Renal cortex interstitium (tissue), 11 donors: Measurements from ENCODE around the gene MPDZ. TPM values are rescaled to one million over a fixed set of nuclear protein-coding genes. Genes with fewer than 3 reads are reported as not detected.
A peak's percentile ranks its signal among the peaks of the same experiment; 100 is the strongest.

ENCODE experiments used
- DNase-seq, 11 donors: peaks; one replicate each; pipeline ENCODE4 v3.0.0-alpha.2; 2013; ENCODE audit warnings: low read depth in 9 of 11, low spot score in 4 of 11; ENCODE audit errors: extremely low read depth in 1 of 11
- polyA plus RNA-seq, 3 donors: library from polyadenylated mRNA; unstranded; fragments of 120-200 nt; gene quantifications; one replicate each; pipeline ENCODE4 v1.2.1, GENCODE V29; 2013; ENCODE audit not compliant: insufficient read length in 3 of 3

The MPDZ gene
- polyA plus RNA-seq, 3 donors, result 48.5 to 52.2 (median 50.2) TPM

DNA sequence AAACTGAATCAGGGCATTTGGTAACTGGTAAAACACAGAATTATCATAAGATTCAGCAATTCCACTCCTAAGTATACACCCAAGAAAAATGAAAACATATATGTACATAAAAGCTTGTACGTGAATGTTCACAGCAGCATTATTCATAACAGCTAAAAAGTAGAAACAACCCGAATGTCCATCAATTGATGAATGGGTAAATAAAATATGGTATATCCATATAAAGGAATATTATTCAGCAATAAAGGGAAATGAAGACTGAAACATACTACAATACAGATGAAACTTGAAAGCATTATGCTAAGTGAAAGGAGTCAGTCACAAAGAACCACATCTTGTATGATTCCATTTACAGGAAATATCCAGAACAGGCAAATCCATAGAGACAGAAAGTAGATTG, 65.5 kb downstream of the MPDZ start:
- DNase-seq, result no peak

DNA sequence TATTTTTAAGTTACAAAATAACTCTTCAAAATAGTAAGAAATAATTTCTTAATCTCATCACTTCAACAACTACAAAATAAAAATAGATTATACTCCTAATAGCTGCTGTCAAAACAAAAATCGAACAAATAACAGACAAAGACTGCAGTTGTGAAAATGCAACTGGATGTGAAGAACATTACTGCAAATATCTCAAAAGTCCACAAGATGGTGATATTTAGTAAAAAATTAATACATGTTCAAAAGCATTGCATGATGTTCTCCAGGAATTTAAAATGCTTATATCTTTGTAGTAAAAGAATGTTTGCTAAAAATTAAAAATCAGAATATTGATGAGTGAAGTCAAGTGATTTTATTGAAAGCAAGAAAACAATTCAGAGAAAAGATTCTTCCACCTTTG, 66.2 kb downstream of the MPDZ start:
- DNase-seq, result no peak

DNA sequence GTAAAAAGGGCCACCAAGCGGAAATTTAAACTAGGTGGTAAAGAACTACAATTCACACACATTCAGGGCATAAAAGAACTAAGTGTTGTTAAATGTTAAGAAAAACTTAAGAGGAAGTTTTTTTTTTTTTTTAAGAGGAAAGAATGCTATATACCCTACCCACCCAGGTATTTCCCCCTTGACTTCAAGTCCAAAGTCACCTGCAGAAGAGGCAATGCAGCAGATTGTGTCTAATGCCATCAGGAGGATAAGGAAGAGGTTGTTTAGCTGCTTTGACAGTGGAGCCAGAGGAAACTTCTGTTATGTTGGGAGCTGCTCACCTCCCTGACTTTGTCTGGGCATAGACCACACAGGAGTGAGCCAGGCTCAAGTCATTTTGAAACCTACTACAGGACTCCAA, 69.2 kb downstream of the MPDZ start:
- DNase-seq, result no peak

DNA sequence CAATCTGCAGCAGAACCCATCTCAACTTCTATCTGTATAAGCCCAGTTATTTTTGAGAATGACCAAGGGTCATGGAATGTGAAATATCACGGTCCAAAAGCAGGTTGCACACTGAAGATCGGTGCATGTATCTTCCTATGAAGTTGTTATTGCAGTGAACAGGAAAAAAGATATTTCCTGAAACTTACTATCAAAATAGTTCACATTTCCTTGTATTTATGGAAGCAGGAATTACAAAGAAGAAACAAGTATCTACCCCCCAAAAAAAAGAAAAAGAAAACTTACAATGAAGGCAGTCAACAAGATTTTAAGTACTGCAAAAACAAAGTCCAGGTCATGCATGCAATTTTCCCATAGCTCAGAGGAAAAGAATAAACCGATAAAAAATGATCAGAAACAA, 70.0 kb downstream of the MPDZ start:
- DNase-seq, result no peak

DNA sequence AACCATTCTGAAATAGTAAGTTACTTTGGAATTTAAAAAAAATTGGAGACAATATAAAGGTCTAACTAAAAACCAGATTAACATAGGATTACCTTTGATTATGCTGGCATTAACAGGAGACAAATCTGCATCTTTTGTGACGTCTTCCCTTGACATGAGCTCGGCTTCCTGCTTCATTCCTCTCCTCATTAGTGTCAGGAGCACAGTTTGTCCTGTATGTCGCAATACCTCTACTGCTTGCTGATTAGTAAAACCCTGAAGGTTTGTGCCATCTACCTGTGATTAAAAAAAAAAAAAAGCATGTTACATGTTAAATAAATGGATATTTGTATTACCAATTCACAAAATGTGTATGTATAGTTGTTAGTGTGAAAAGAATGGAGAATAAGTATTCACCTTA, 73.7 kb downstream of the MPDZ start:
- no peak for DNase-seq

DNA sequence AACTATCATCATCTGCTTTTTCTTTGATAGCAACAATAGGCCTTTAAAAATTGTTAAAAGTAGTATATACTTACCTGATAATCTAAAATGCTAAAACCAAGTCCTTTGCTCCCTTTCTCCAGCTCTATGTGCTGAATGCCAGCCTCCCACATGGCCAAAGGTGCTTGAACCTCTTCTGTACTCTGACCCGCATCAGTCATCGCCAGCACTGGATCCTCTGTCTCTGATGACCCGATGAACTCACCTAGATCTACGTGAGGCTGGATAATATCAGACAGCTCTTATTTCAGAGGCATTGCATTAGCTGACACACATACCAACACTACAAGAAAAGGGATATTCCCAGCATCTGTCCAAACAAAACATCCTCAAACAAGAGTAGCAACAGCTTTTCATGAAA, 89.5 kb downstream of the MPDZ start:
- peak in 1 of 11 donors; percentile 10 for DNase-seq

DNA sequence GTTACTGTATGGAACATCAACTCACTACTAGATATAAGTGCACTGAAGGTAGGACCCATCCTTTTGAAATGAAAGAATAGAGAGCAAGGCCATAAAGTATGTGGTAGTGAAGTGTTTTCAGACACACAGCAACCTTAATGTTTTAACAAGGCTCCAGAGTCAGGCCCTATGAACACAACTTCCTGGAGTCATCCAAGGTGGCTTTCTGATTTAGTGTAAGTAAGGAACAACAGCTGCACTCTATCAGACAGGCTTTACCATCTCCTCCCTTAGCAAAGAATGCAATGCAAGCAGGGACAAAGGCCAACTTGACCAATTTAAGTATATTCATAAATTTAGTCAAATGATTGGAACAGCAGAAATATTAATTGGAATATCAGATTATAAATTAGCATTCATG, 90.1 kb downstream of the MPDZ start:
- peak in 1 of 11 donors; percentile 17 for DNase-seq

DNA sequence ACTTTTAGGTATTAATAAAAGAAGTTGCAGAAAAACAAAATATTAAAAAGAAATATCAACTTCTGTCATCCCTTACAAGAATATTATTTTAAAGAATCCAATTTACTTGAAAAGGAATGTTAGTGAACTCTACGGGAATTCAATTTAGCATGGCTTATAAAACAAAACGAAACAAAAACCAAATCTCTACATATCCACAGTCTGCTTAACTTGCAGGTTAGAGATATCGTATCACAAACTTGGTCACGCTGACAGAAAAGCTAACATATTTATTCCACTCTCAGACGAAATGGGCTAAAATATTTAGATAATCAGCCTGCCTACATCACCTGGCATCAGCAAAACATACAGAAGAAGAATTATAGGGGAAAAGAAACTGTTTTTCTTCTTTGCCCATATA, 92.7 kb downstream of the MPDZ start:
- DNase-seq, result no peak

DNA sequence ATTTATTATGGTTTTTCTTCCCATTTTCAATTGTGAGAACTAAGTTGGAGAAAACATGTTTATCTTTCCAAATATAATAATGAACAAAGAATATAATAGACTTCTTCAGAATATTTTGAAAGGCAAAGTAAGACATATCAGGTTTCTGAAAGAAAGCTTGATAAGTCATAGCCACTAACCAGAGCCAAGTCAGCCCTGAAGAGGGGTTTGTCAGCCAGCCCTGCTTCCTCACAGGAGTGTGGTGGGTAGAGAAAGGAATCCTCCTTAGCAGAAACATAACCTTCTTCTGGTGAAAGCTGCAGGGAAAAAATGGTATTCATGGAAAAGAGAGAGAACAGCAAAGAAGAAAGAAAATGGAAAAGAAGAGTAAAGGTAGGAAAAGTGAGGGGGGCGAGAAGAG, 93.4 kb downstream of the MPDZ start:
- DNase-seq, result no peak

DNA sequence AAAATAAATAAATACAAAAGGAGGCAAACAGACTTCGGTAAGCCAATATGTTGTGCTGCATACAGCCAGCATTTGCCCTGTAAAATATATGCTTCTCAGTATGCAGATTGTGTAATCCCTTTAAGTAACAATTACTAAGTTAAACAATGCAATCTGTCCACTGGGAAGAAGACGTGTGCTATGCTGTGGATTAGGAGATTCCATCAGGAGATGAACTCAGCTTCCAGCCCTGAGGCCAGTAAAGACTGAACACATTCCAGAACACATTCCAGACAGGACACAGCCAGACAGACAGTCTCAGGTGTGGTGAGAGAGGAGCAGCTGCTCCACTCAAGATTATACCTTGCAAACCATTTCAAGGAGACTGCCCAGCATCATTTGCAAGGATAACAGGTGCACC, 97.8 kb downstream of the MPDZ start:
- no peak for DNase-seq

DNA sequence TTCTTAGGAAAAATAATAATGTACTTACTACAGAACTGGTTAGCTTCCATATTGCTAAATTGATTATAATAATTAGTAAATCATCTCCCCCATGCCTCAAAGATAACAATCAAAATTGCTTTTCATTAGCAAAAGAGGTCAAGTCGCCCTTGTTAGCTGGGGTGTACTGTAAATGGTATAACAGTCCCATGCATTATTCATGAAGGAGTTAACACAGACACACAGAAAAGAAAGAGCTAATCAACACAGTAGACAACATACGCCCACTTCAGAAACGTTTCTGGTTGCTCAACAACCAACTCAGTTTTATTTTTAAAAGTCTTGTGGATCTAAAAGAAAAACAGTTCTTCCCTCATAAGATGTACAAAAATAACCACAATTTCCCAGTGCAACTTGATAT, 100.2 kb downstream of the MPDZ start:
- DNase-seq, result no peak

DNA sequence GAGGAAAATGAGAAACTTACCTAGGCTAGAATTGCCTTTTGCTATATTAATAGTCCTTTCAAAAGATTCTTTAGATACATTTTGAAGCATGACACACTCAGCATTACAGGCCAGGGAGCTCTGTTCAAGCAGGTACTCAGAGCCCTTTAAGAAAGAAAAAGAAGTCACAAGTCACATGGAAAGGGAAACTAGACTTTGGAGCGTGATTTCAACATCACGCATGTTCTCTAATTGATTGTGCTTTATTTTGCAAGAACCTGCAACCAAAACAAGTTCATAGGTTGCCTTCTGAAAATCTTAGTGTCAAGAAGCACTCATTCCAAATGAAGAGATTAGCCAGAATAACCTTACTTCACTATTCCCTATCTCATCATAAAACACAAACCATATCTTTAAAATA, 103.8 kb downstream of the MPDZ start:
- DNase-seq, result no peak

DNA sequence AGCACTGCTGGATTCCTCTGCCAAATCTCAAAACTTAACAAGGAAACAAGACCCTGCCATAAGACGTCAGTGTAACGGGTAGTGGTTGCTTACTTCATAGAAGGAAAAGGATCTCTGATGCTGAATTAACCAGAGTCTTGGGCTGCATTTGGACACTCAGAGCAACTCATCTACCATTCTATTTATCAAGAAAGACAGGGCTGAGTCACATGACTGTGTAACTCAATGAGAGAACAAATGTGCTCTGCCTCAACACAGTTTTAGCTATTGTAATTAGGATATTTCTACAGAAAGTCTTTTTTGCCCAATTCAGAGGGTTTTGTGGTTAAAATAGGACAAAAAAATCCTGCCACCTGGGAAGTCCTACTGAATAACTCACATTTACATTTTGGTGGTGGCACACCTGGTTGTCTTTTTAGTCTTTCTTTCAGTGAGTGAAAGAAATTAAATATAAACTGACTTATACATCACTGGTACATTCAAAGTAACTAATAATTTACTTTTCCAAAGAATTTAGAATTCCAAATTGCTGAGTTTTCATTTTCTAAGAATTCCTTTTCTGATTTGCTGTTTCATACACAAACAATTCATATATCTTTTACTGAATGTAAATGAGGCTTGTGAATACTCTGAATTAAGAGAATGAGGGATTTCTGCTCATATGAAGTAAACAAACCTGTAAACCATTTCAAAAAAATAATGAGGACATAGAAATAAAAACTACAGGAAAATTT, 104.4 kb downstream of the MPDZ start:
- no peak for DNase-seq

DNA sequence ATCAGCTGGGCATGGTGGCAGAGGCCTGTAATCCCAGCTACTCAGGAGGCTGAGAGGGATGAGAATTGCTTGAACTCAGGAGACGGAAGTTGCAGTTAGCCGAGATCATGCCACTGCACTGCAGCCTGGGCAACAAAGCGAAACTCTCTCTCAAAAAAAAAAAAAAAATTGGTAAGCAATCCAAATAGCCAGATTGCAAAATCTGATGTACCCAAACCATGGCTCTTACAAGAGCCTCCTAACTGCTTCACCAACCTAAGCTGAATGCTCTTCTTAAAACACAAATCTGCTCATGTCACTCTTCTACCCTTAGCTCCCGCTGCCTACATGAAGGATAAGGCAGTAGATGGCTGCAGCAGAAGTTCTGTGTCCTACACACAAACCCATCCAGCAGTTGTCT, 105.9 kb downstream of the MPDZ start:
- no peak for DNase-seq

DNA sequence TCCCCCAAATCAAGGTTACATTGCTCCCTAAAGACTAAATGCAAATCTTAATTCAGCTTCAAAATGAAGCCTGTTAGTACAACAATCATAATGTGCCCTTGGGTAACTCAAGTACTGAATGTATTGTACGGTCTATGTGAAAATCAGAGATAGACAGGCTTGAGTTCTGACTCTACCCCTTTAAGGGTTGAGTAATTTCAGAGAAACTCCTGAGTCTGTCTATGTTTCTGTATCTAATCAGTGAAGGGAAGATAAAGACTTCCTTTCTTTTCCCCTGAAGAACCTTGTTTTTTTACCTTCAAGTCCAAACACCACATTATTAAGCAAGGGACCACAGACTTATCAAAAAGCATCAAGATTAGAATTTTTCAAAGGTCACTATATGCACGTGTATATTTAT, 108.2 kb downstream of the MPDZ start:
- DNase-seq, result no peak

DNA sequence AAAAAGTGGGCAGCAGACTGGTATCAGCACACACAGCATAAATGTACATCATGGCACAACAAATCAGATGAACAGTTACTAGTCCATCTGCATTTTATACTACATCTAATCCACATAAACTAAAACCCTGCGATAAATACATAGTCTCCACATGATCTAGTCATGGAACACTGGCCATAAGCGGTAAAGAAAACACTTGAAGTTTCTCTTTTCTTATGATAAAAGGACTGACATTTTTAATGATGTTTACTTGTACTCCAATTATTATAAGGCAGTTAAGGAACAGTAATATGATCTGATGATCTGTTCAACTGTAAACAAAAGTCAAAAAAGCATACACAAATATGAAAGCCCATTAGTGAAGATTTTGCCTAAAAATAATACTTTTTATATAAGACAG, 112.5 kb downstream of the MPDZ start:
- no peak for DNase-seq

DNA sequence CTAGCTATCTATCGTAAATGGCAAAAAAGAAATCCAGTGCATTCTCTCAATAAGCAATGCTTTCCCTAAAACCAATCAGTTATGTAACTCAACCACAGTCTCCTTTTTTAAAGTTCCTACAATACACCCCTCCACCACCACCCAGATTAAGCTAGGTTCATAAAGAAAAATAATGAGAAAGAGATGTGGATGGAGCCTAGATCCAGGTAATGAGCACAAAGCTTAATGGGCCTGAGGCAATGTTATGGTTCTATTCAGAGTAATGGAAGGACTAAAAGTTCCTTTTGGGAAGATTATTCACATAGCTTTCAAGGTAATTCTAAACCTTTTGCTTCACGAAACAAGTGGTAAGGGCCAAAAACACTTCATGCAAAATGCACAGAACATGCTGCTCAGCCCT, 113.5 kb downstream of the MPDZ start:
- DNase-seq, result no peak

DNA sequence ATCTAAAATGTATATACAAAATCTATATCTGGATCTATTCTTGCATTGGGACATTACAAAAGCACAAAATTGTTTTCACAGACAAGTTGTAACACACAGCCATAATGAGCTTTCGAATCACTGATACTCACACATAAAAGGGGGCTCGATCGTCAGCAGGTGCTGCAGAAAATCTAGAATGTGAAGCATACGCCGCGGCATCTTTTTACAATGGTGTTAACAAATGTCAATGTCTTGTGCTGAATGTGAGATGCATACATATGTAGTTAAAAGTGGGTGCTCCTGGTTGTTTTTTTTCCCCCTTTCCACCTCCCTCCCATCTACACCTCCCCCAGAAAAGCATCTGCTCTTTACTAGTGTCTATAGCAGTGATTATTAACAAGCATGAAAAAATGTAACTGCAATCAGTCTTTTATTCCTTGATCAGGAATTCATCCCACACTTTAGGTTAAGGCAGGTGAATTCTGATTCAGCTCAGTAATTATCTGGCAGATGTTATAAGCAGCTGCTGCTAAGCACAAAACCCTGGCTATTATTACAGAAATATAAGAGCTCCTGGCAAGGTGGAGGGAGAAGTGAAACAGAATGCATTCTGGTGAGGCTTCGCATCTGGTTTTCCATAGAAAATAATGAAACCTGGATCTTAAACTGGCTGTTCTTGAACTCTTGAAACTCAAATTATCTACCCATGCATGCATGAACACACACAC, 114.1 kb downstream of the MPDZ start:
- no peak for DNase-seq

DNA sequence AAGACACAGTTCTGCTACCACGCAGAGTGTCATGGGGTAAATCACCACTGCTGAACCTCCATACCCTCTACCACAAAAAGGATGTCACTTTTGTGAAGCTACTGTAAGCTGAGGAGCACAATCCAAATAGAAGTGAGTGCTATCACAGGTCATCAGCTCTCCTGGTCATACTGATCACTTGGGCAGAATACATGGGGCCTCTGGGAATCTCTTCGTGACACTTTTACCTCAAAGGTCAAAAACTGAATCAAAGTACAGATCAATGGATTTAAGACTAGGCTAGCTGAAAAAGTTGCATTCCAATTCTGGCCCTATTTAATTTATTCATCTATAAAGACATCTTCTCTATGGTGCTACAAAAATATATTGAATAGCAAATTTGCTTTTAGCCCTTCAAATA, 115.5 kb downstream of the MPDZ start:
- no peak for DNase-seq

DNA sequence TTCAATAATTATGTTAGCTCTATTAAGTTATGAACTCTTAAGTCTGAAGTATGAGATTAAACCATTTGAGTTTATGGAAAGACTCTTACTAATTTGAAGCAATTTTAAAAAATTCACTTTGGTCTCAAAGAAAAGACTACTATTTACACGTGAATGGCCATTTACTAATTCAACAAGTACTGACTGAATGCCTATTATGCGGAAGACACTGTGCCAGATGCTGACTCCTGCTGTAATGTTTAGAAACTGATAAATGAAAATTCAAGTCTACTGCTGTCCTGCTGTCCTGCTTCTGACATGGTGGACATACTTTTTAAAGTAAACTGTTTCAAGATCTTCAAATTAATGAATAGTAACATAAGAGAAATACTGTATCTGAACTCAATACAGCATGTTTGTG, 116.2 kb downstream of the MPDZ start:
- DNase-seq, result no peak

DNA sequence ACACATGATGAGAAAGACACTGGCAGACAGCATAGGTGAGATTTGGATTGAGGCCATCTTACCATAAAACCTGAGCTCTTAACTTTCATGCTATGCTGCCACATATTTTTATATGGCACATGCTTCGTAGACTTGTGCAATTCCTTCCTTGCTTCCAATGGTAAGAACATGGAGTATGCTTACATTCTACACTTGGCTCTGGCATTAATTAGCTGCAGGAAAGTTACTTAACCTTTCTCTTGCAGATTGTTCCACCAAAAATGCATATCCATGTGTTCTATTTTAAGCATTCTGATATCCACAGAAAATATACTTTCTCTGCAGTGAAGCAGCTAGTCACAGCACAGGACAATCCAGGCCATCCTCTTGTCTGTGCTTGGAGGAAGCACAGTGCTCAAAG, 119.4 kb downstream of the MPDZ start:
- no peak for DNase-seq
